Lower leg skin (tissue), 4 donors: ENCODE measurements around the gene MYORG. TPM values are rescaled to one million over a fixed set of nuclear protein-coding genes. Genes with fewer than 3 reads are reported as not detected.
A peak's percentile ranks its signal among the peaks of the same experiment; 100 is the strongest.

ENCODE experiments used
- DNase-seq, 2 donors: peaks; one replicate each; pipeline ENCODE4 v3.0.0-alpha.2; 2019; ENCODE audit warnings: low spot score in 2 of 2
- H3K4me3 ChIP-seq: fragments of 200-600 bp; sonication (generic); 2 replicates; pipeline ENCODE4 v1.5.1; 2017; ENCODE audit warnings: mild to moderate bottlenecking, low read depth; ENCODE audit not compliant: poor library complexity, severe bottlenecking
- POLR2A ChIP-seq, 2 donors: fragments of 450-650 bp; IDR thresholded peaks; one replicate each; pipeline ENCODE4 v1.6.1; 2016 to 2017; ENCODE audit warnings: antibody characterized with exemption in 2 of 2, mild to moderate bottlenecking in 1 of 2, moderate library complexity in 1 of 2
- WGBS, 2 donors: methylation state at CpG; one replicate each; pipeline ENCODE4 v1.1.5; 2018; 5-methylcytosine and 5-hydroxymethylcytosine counted together
- intact Hi-C: fragments of 100-400 bp; cut with DNase I; formaldehyde crosslinking; loops from one replicate; pipeline ENCODE4 v1.15.0; 2023; ENCODE audit warnings: low total_unique reads
- total RNA-seq, 4 donors: library from RNA; depleted of rRNA; stranded (reverse); fragments of >200 nt; gene quantifications; one replicate each; pipeline ENCODE4 v1.1.0, GENCODE V29; 2016
- TF ChIP-seq, protein P1 (sequence below), 3 donors: fragments of 450-650 bp; IDR thresholded peaks; one replicate each; pipeline ENCODE4 v1.5.1; 2016; ENCODE audit warnings: antibody characterized with exemption in 3 of 3, mild to moderate bottlenecking in 3 of 3, moderate library complexity in 2 of 3

MYORG gene
- total RNA-seq, 4 donors from 2014 or later = 4.3 to 13.6 (median 6.1) TPM

DNA sequence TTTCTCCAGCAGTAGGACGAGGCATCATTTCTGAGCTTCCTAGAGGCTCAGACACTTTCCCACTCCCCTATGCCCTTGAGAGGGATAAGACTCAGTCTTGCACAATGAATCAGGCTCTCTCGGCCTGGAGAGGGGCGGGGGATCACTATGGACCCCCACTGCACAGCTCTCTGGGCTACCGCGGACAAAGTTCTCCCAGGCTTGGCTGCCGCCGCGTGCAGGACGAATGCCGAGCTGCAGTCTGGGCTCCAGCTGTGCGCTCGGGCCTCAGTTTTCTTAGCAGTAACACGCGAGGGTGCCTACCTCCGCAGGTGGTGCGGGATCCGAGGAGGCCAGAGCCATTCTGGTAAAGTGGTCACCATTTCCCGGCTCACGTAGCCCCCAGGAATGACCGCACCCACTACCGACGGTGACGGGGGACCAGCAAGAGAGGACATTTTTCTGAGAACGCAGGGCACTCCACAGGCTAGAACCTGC, 3.4 kb upstream of the MYORG start:
- no peak overlapping the region for H3K4me3 ChIP-seq
- peak in 1 of 2 donors; percentile 84 for DNase-seq
- TF ChIP-seq POLR2A (IDR thresholded peaks at IDR 0.05) = no peak
- TF ChIP-seq, protein P1, sequence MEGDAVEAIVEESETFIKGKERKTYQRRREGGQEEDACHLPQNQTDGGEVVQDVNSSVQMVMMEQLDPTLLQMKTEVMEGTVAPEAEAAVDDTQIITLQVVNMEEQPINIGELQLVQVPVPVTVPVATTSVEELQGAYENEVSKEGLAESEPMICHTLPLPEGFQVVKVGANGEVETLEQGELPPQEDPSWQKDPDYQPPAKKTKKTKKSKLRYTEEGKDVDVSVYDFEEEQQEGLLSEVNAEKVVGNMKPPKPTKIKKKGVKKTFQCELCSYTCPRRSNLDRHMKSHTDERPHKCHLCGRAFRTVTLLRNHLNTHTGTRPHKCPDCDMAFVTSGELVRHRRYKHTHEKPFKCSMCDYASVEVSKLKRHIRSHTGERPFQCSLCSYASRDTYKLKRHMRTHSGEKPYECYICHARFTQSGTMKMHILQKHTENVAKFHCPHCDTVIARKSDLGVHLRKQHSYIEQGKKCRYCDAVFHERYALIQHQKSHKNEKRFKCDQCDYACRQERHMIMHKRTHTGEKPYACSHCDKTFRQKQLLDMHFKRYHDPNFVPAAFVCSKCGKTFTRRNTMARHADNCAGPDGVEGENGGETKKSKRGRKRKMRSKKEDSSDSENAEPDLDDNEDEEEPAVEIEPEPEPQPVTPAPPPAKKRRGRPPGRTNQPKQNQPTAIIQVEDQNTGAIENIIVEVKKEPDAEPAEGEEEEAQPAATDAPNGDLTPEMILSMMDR (IDR thresholded peaks at IDR 0.05) = no peak
- intact Hi-C loops = no loop called here
- 34 to 39% methylated on average over 22 to 24 of the region's 24 CpGs for WGBS, 2 donors

DNA sequence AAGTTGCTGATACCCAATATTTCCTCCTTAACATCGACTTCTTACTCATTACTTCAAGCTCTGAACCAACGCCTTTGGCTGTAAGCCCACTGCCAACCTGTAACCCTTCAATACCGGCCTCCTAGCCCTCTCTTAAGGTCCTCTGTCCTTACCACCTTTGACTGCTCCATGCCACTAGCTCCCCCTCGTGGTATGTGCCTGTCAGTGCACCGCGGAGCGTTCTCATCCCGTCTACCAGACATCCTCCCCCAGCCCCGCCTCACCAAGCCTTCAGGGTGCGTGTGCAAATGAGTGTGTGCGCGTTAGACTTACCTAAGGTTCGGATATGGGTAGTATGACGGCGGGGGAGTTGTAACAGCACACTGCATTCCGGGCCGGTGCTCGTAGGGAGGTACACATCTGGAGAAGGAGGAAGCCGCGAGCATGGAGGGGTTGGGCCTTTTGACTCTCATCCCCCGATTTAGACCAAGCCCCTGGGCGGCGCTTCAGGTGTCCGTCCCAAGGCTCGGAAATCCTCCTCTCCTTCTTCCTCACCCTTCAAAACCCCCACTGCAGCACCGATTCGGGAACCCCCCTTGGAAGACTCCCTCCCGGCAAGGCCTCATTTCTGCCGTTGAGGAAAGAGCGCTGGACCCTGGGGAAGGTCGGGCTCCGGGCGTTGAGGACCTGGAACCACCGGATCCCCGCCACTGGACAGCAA, 2.8 kb upstream of the MYORG start:
- intact Hi-C loops = loop anchor here (2.0 to 10.0 kb wide), 2 partner anchors 47 to 255 kb away; partner anchors contain the start of gene DCAF12
- TF ChIP-seq, protein P1 (IDR thresholded peaks at IDR 0.05) = peak in 1 of 3 donors; percentile 96
- no peak for TF ChIP-seq POLR2A (IDR thresholded peaks at IDR 0.05)
- H3K4me3 ChIP-seq = no peak overlapping the region
- peak; percentile 86 to 98 for DNase-seq
- 8 to 10% methylated on average over 34 to 35 of the region's 35 CpGs for WGBS, 2 donors

DNA sequence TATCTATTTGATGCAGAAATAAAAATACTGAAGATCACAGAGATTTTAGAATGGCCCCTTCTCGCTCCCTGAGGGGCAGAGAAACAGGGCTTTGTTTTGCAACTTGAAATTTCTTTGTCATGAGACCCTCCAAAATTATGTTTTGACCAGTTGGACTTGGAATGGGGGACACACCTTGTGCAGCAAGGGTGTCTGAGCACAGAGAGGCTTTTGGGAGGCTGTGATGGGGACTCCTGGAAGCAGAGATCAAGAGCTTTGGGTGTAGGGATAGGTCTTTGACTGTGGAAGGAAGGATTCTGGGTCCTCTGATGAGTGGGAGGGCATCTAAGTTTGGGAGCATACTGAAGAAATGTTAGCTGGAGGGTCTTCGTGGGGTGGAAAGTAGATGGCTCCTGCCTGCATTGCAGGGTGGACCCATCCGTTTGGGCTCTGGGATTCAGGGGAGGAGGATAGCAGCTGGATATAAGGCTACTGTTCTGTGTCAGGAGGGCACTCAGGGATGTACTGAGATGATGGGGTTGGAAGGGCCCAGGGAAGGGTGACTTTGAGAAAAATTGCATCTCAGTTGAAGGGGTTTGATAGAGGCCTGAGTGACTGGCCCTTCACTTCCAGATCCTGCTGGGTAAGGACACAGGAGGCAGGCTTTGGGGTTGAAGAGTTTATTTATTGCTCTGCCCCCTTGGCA, 1.8 kb upstream of the MYORG start:
- TF ChIP-seq POLR2A (IDR thresholded peaks at IDR 0.05) = no peak
- TF ChIP-seq, protein P1 (IDR thresholded peaks at IDR 0.05) = no peak
- H3K4me3 ChIP-seq = no peak overlapping the region
- intact Hi-C loops = loop anchor here (2.0 to 10.0 kb wide), 2 partner anchors 46 to 254 kb away; partner anchors contain the start of gene DCAF12
- DNase-seq = peak in 1 of 2 donors; percentile 79
- WGBS, 2 donors = 86 to 96% methylated on average over 3 of the region's 3 CpGs

DNA sequence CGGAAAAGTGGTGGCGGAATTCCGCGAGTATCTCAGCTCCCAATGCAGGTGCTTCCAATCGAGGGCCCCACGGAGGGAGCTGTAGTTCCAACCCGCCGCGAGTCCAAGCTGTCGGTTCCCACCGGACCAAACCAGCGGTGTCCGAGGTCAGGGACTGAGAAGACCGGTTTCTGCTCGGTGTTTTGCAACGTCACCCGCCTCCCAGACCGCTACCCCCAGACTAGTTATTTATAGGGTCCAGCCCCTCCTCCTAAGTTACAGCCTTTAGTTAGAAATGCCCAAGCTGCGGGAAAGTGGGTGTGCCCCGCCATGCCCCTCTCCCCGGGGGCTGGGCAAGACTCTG, 677 bp upstream of the MYORG start:
- WGBS, 2 donors = 4 to 5% methylated on average over 19 to 20 of the region's 21 CpGs
- DNase-seq = peak in 1 of 2 donors; percentile 87

DNA sequence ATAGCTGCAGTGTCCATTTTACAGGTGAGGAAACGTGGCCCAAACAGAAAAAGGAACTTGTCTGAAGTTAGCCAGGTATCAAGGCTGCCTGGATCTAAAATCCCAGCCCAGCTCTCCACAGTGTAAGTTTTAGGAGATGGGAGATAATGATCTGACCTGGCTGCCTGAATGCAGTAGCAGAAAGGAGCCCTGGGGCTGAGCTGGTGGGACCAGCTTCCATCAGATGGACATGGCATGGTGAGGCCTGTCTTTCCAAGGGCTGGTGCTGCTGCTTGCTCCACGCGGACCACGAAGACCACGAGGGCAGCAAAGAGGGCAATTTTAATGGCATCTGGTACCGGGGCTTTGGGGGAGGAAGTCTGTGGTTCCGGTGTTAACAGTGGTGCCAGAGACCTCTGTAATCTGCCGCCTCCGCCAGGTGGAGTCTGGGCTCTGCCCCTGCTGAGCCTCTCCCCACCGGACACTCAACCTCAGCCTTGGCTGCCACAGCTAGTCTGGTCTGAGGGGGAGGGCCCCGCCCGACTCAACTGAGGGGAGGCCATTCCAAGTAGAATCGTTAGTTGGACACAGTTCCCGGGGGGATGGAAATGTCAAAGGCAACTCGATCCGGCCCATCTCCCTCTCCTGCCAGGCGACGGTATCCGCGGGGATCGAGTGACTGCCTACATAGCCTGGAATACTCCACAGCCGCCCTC, 650 bp downstream of the MYORG start:
- TF ChIP-seq, protein P1 (IDR thresholded peaks at IDR 0.05) = no peak
- TF ChIP-seq POLR2A (IDR thresholded peaks at IDR 0.05) = no peak
- intact Hi-C loops = loop anchor here (10.0 kb wide), 1 partner anchor 251 kb away; the partner anchor contains the start of gene DCAF12
- H3K4me3 ChIP-seq = peak overlapping the region; percentile 51
- peak in 1 of 2 donors; percentile 85 for DNase-seq
- 13 to 24% methylated on average over 21 to 22 of the region's 22 CpGs for WGBS, 2 donors

More for the DNA sequence above, 677 bp upstream of the MYORG start:
- intact Hi-C loops = loop anchor here (10.0 kb wide), 1 partner anchor 253 kb away; the partner anchor contains the start of gene DCAF12
- TF ChIP-seq POLR2A (IDR thresholded peaks at IDR 0.05) = no peak
- TF ChIP-seq, protein P1 (IDR thresholded peaks at IDR 0.05) = no peak
- peak overlapping the region; percentile 51 for H3K4me3 ChIP-seq
